SK-N-SH (cell line): ENCODE results near the gene SORL1. TPM values are rescaled to one million over a fixed set of nuclear protein-coding genes. Genes with fewer than 3 reads are reported as not detected.

Source experiments
- CTCF ChIA-PET: fragments of 300-600, 350-600 bp; formaldehyde crosslinking; extraction: SDS; loops from one replicate; lab custom pipeline; 2021; lab: Yijun Ruan, JAX
- POLR2A ChIA-PET: fragments of 350-600 bp; sonication (Branson Sonifier 250); formaldehyde crosslinking; extraction: SDS; loops from one replicate; lab custom pipeline; 2020; ENCODE audit warnings: antibody characterized with exemption, inconsistent platforms; lab: Yijun Ruan, JAX
- DNase-seq: peaks from one replicate; pipeline ENCODE4 v3.0.0; 2012
- H2AFZ ChIP-seq: fragments of 200-600 bp; sonication (generic); 2 replicates; pipeline ENCODE4 v1.8.1; 2016; ENCODE audit warnings: antibody characterized with exemption, mild to moderate bottlenecking, low read depth
- H3F3A ChIP-seq: fragments of 200-600 bp; sonication (generic); replicated peaks from 2 replicates; pipeline ENCODE3; 2016; ENCODE audit warnings: antibody characterized with exemption, mild to moderate bottlenecking; ENCODE audit not compliant: insufficient read depth
- H3K27ac ChIP-seq, 2 experiments: fragments of 200-500 bp in 1 of 2; fragments of 200-600 bp in 1 of 2; sonication (Bioruptor generic) in 1 of 2; sonication (generic), shearing (Covaris generic) in 1 of 2; 2 replicates each; pipeline versions ENCODE4 v1.5.1 to v1.6.1; 2014 to 2016; ENCODE audit warnings: low read depth in 2 of 2, inconsistent platforms in 1 of 2, low read length in 1 of 2, mild to moderate bottlenecking in 1 of 2, mixed read lengths in 1 of 2
- H3K27me3 ChIP-seq: fragments of 200-600 bp; sonication (generic), shearing (Covaris generic); 2 replicates; pipeline ENCODE4 v1.6.1; 2016; ENCODE audit warnings: mixed run types; ENCODE audit not compliant: insufficient read depth
- H3K36me3 ChIP-seq, 2 experiments: fragments of 200-500 bp in 1 of 2; fragments of 200-600 bp in 1 of 2; sonication (Bioruptor generic) in 1 of 2; sonication (generic) in 1 of 2; replicated peaks in 1 of 2; 2 replicates each; pipeline versions ENCODE3 to v1.5.1; 2014 to 2016; ENCODE audit warnings: low read length in 1 of 2, mild to moderate bottlenecking in 1 of 2; ENCODE audit not compliant: insufficient read depth in 2 of 2, control insufficient read depth in 1 of 2
- H3K4me1 ChIP-seq, 2 experiments: fragments of 200-500 bp in 1 of 2; fragments of 200-600 bp in 1 of 2; sonication (Bioruptor generic) in 1 of 2; sonication (generic), shearing (Covaris generic) in 1 of 2; 2 replicates each; pipeline versions ENCODE4 v1.5.1 to v1.6.1; 2014 to 2016; ENCODE audit warnings: low read depth in 1 of 2, low read length in 1 of 2, mixed run types in 1 of 2; ENCODE audit not compliant: insufficient read depth in 2 of 2, control insufficient read depth in 1 of 2
- H3K4me2 ChIP-seq: fragments of 200-600 bp; sonication (generic), shearing (Covaris generic); 2 replicates; pipeline ENCODE4 v1.6.1; 2017; ENCODE audit warnings: mixed run types
- H3K4me3 ChIP-seq, 2 experiments: fragments of 200-500 bp in 1 of 2; fragments of 200-600 bp in 1 of 2; sonication (Bioruptor generic) in 1 of 2; sonication (generic), shearing (Covaris generic) in 1 of 2; 2 replicates each; pipeline versions ENCODE4 v1.5.1 to v1.8.1; 2014 to 2016; ENCODE audit warnings: low read depth in 2 of 2, inconsistent platforms in 1 of 2, low read length in 1 of 2, mild to moderate bottlenecking in 1 of 2, mixed read lengths in 1 of 2, moderate library complexity in 1 of 2
- H3K79me2 ChIP-seq: fragments of 200-600 bp; sonication (generic); 2 replicates; pipeline ENCODE4 v1.8.1; 2017; ENCODE audit warnings: mild to moderate bottlenecking; ENCODE audit not compliant: insufficient read depth
- H3K9ac ChIP-seq: fragments of 200-600 bp; sonication (generic); 2 replicates; pipeline ENCODE4 v1.6.1; 2017; ENCODE audit warnings: mixed run types
- H3K9me2 ChIP-seq: fragments of 200-600 bp; sonication (generic); 2 replicates; pipeline ENCODE4 v1.6.1; 2017; ENCODE audit warnings: mixed run types
- H3K9me3 ChIP-seq: fragments of 200-600 bp; sonication (generic); 2 replicates; pipeline ENCODE4 v1.6.1; 2017; ENCODE audit warnings: mixed run types, mild to moderate bottlenecking, moderate library complexity
- H4K20me1 ChIP-seq: fragments of 200-600 bp; sonication (generic); 2 replicates; pipeline ENCODE4 v1.6.1; 2017; ENCODE audit warnings: mild to moderate bottlenecking, mixed run types; ENCODE audit not compliant: insufficient read depth
- CHD2 ChIP-seq: fragments of 150-350 bp; IDR thresholded peaks from 2 replicates; pipeline ENCODE4 v1.6.1; 2018; ENCODE audit warnings: low read length; ENCODE audit not compliant: partially characterized antibody
- EP300 ChIP-seq, 2 experiments: IDR thresholded peaks; 2 replicates each; pipeline versions ENCODE4 v1.4.0 to v1.6.1; 2012; ENCODE audit warnings: borderline replicate concordance in 1 of 2, low read depth in 1 of 2, low read length in 1 of 2
- EZH2phosphoT487 ChIP-seq: fragments of 200-600 bp; sonication (generic); IDR thresholded peaks from 2 replicates; pipeline ENCODE4 v1.6.1; 2017; ENCODE audit warnings: low read depth, mixed run types, mild to moderate bottlenecking, antibody characterized with exemption, moderate library complexity, borderline replicate concordance
- FOXJ3 ChIP-seq: sonication (generic); formaldehyde crosslinking; IDR thresholded peaks from 2 replicates; pipeline ENCODE4 v1.5.1; 2020; ENCODE audit warnings: mild to moderate bottlenecking, missing genetic modification reagents
- GATA2 ChIP-seq: sonication (generic); formaldehyde crosslinking; IDR thresholded peaks from 2 replicates; pipeline ENCODE4 v1.5.0; 2020; ENCODE audit warnings: mild to moderate bottlenecking, missing genetic modification reagents
- IRF3 ChIP-seq: fragments of 150-350 bp; IDR thresholded peaks from 2 replicates; pipeline ENCODE4 v1.6.1; 2016; ENCODE audit warnings: mild to moderate bottlenecking, low read depth, low read length
- MXI1 ChIP-seq: IDR thresholded peaks from 2 replicates; pipeline ENCODE4 v1.6.1; 2012; ENCODE audit warnings: mild to moderate bottlenecking, low read depth, low read length, improper control_type of control experiment
- RCOR1 ChIP-seq: fragments of 150-350 bp; IDR thresholded peaks from 2 replicates; pipeline ENCODE4 v1.6.1; 2017; ENCODE audit warnings: antibody characterized with exemption, low read length
- REST ChIP-seq: IDR thresholded peaks from 2 replicates; pipeline ENCODE4 v1.6.1; 2012; ENCODE audit warnings: mild to moderate bottlenecking, low read depth, low read length, moderate library complexity
- RFX5 ChIP-seq: IDR thresholded peaks from 2 replicates; pipeline ENCODE4 v1.6.1; 2012; ENCODE audit warnings: mild to moderate bottlenecking, improper control_type of control experiment, low read length
- RXRA ChIP-seq: IDR thresholded peaks from 2 replicates; pipeline ENCODE4 v1.4.0; 2012; ENCODE audit warnings: low read depth, mild to moderate bottlenecking, borderline replicate concordance
- SIN3A ChIP-seq: IDR thresholded peaks from 2 replicates; pipeline ENCODE4 v1.6.1; 2012; ENCODE audit warnings: low read depth, mild to moderate bottlenecking, low read length, moderate library complexity, borderline replicate concordance
- WGBS: methylation state at CpG from one replicate; pipeline ENCODE4 v1.1.6; 2017; ENCODE audit warnings: low lambda C conversion rate; 5-methylcytosine and 5-hydroxymethylcytosine counted together
- polyA plus RNA-seq, 3 experiments: library from polyadenylated mRNA; depleted of rRNA; stranded (reverse); fragments of >200 nt; gene quantifications; 2 replicates each; pipeline ENCODE4 v1.2.3, GENCODE V29; 2012

SORL1 gene
- polyA plus RNA-seq, 1 of the 3 experiments (the other 2 are of a cell fraction): 7.1 TPM

GRCh38 chr11:121670805-121671282, 218.7 kb downstream of the SORL1 start:
- no peaks in the 10 kb centered on the region for H4K20me1 ChIP-seq
- no peaks in the 10 kb centered on the region for H3F3A ChIP-seq
- no peak overlapping the region for H3K9ac ChIP-seq
- H3K27me3 ChIP-seq: no peaks in the 10 kb centered on the region
- POLR2A ChIA-PET: interaction anchor here (0.8 to 2.9 kb wide), 3 partner anchors 52 to 71 kb away, joined by 4 to 14 read pairs (median 4); no protein-coding TSS in a partner anchor
- H3K79me2 ChIP-seq: no peaks in the 10 kb centered on the region
- peaks cover 13 to 47% of the 10 kb centered on the region in 2 experiments; a peak in 3 of 4 replicates for H3K4me1 ChIP-seq
- 31% methylated on average over 5 of the region's 5 CpGs for WGBS
- no peak overlapping the region for H3K4me3 ChIP-seq
- DNase-seq: peak; percentile 52
- H2AFZ ChIP-seq: 0 out of 2 replicates have a peak overlapping the region, but pooled peaks have one; percentile 60
- CTCF ChIA-PET: interaction anchor here (0.8 to 1.5 kb wide), 3 partner anchors 15 to 25 kb away, joined by 3 to 13 read pairs (median 6); no protein-coding TSS in a partner anchor
- no peak overlapping the region for H3K4me2 ChIP-seq
- no peaks in the 10 kb centered on the region for H3K9me2 ChIP-seq
- no peaks in the 10 kb centered on the region for H3K36me3 ChIP-seq
- H3K9me3 ChIP-seq: no peaks in the 10 kb centered on the region
- TF ChIP-seq SIN3A (no peak), RCOR1 (peak; percentile 63; the same call in 1 of the 2 replicates), CHD2 (peak; percentile 3), GATA2 (peak; percentile 42; the same call in 1 of the 2 replicates), EP300 (IDR thresholded peaks at IDR 0.05; ENCODE audit: borderline replicate concordance in 1 of 2, low read depth in 1 of 2, low read length in 1 of 2) (peak in 1 of 2 experiments; percentile 75; a peak in 1 of 4 replicates), IRF3 (no peak), EZH2phosphoT487 (no peak), FOXJ3 (CRISPR knock-in tag) (peak; percentile 72), RXRA (no peak)
- peak overlapping the region in 1 of 2 experiments; percentile 99; a peak in 2 of 4 replicates for H3K27ac ChIP-seq

DNA sequence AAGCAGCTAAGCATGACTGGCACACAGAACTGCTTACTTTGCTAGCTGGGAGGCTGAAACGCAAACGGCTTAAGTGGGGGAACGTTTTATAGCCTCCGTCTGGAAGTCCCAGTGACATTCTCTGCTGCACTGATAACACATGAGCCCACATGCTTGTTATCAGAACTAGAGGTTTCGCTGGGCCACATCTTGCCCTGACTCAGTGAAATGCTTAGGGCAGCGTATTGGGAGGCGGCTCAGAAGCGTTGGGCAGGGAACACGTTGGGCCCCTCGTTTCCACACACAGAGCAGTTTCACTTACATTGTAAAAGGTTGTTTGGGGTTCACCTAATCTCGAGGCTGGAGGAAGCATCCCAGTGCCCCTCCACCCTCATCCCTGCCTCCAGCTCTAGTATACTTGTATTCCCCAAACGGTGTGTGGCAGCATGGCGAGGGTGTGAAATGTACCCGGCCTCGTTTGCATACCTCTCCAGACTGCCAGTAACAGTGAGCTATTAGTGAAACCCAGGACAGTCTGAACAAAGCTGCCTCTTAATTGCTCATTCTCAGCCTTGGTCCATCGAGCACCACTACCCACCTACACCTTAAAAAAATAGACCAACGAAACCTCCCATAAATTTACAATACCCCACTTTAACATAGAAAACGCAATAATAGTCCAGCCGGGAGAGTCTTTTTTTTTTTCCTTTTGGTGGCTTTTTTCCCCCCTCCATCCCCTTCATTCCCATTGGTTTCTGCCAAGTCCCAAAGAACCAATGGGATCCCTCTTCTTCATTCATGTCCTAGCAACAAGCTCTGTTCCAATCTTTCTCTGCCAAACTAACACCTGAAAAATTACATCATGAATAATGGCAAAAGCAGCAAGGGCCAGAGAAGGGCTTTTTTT, 219.4 kb downstream of the SORL1 start:
- Histone ChIP-seq H3K4me2 (no peak overlapping the region), H3K36me3 (no peaks in the 10 kb centered on the region), H2AFZ (0 out of 2 replicates have a peak overlapping the region, but pooled peaks have one; percentile 60), H3K27ac (peak overlapping the region in 1 of 2 experiments; percentile 99; a peak in 2 of 4 replicates), H3K9me3 (no peaks in the 10 kb centered on the region), H3K79me2 (no peaks in the 10 kb centered on the region), H4K20me1 (no peaks in the 10 kb centered on the region), H3K9ac (no peak overlapping the region), H3K27me3 (no peaks in the 10 kb centered on the region), H3K4me1 (peaks cover 13 to 47% of the 10 kb centered on the region in 2 experiments; a peak in 3 of 4 replicates), H3F3A (no peaks in the 10 kb centered on the region), H3K9me2 (no peaks in the 10 kb centered on the region), H3K4me3 (no peak overlapping the region)
- ChIA-PET CTCF (interaction anchor here (1.1 to 1.8 kb wide), 2 partner anchors 16 to 18 kb away, joined by 5 to 6 read pairs; no protein-coding TSS in a partner anchor), POLR2A (interaction anchor here (0.6 to 2.9 kb wide), 6 partner anchors 17 to 846 kb away, joined by 3 to 14 read pairs (median 4); no protein-coding TSS in a partner anchor)
- TF ChIP-seq GATA2 (peak; percentile 47; the same call in 1 of the 2 replicates), FOXJ3 (CRISPR knock-in tag) (peak; percentile 10; the same call in 1 of the 2 replicates), MXI1 (peak; percentile 38; the same call in 1 of the 2 replicates), RFX5 (peak; percentile 97), REST (no peak), EZH2phosphoT487 (no peak), EP300 (IDR thresholded peaks at IDR 0.05; ENCODE audit: borderline replicate concordance in 1 of 2, low read depth in 1 of 2, low read length in 1 of 2) (peak in 1 of 2 experiments; percentile 60; a peak in 1 of 4 replicates)
- peak; percentile 65 for DNase-seq
- WGBS: 63% methylated on average over 14 of the region's 19 CpGs
